HG03025 (cell line): ENCODE measurements around the gene SPATA46.
"Not testable (repeated sequence)": the region's sequence is repeated elsewhere in the genome, so short reads cannot be mapped to it uniquely, and the experiment has no call there.

Experiments
- ATAC-seq: cut with Tn5 transposase; IDR thresholded peaks from one replicate; pipeline ENCODE4 v1.9.1; 2021; ENCODE audit warnings: mild to moderate bottlenecking, moderate library complexity; ENCODE audit not compliant: unreplicated experiment, low FRiP score

The SPATA46 gene, protein sequence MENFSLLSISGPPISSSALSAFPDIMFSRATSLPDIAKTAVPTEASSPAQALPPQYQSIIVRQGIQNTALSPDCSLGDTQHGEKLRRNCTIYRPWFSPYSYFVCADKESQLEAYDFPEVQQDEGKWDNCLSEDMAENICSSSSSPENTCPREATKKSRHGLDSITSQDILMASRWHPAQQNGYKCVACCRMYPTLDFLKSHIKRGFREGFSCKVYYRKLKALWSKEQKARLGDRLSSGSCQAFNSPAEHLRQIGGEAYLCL

DNA sequence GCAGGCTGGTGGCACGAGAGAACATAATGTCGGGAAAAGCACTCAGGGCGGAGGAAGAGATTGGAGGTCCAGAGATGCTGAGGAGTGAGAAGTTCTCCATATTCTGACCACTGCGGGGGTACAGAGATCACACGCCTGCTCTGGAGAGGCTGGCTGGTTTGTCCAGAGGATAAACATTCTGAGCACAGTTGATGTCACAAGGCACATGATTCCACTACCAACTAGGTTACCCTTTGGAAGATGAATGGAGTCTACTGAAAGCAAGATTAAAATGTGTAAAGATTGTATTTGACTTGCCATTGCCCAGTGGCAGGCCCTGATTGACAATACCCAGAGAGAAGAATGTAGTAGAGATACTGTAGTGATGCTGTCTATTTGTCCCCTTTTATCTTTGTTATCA, at the start of gene SPATA46:
SPATA46 (minus strand) TSS at position 164 of the 400 bp plus-strand sequence; CDS start at position 100, 64 bp downstream.
- ATAC-seq = no peak

DNA sequence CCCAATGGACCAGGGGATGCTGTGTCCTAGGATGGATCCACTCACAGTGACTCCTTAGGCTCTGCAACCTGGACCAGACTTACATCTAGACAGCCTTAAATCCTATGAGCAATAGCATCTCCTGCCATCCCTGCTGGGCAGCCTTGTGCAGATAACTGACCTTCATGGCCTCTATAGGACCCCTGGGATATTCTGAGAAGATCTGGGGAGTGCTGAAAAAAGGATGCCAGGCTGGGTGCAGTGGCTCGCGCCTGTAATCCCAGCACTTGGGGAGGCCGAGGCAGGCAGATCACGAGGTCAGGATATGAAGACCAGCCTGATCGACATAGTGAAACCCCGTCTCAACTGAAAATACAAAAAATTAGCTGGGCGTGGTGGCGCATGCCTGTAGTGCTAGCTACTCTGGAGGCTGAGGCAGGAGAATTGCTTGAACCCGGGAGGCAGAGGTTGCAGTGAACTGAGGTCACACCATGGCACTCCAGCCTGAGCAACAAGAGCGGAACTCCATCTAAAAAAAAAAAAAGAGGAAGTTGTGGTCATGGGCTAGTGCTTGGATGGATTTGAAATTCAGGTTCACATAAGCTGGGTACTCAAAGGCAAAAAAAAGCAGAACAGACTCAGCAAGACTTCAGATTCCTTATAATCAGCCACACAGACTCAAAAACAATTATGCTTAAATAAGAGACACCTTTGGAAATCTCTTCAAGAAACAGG, 46.2 kb upstream of the SPATA46 start:
- ATAC-seq = no peak

DNA sequence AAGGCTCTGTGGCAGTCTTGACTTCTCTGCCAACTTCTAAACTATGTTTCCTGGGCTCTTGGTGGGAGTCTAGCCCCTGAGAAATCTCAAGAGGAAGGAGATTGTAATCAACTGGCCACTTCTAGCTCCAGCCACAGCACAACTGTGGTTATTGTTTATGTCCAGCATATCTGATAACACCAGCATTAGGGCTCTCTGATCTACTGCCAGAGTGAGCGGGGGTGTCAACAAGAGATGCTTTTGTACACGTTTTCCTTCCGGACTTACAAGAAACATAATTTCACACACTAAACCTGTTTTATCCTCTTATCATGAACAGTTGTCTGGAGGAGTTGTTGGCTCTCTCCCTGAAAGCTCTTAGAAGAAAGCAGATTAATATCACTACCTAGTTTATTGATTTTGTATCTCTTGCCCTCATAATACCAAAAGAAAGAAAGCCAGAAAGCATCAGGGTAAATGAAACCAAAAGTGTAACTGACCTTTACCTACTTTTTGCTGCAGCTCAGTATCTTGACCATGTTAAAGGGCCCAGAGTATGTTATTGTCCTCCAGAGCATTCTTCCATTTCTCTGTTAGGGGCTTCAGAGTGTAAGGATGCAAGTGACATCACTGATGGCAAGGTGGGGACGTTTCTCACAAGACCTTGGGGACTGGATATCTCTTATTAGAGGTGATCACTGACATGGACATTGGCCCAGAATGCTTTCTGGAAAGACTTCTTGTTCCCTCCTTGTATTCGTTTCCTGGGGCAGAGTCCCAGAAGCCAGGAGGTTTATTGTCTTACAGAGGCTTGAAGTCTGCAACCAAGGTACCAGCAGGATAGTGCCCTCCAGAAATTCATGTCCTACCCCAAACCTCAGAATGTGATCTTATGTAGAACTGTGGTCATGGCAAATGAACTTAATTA, 44.9 kb upstream of the SPATA46 start:
- ATAC-seq = no peak

DNA sequence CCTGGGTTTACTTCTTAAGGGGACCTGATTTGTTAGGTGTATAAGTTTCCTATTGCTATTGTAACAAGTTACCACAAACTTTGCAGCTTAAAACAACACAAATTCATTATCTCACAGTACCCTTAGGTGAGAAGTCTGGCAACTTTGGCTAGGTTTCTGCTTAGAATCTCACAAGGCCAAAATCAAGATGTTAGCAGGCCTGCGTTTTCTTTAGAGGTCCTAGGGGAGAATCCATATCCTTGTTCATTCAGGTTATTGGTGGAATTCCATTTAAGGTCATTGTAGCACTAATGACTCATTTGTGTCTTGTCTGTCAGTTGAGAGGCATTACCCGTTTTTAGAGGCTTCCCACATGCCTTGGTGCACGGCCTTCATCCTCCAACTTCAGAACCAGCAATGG, 43.5 kb upstream of the SPATA46 start:
- no peak for ATAC-seq

DNA sequence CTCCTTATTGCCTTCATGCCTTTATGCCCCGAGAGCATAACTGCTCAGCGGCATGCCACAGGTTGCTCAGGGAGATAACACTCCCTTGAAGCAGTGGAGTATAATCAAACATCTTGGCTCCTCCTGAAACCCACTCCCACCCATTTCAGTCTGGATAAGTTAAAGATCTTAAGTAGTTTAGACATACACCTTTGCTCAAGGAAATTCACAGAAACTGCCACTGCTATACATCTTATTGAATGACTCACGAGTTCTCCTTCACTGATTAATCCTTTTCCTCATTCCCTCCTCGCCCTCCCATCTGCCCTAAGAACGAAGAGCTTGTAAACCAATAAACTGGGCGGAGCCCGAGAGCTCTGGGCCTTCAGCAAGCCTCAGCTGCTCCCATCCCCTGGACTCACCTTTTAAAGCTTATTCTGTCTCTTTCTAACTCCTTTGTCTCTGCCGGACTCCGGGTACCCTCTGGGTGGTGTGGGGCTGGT, 42.8 kb upstream of the SPATA46 start:
- ATAC-seq = not testable (repeated sequence)

DNA sequence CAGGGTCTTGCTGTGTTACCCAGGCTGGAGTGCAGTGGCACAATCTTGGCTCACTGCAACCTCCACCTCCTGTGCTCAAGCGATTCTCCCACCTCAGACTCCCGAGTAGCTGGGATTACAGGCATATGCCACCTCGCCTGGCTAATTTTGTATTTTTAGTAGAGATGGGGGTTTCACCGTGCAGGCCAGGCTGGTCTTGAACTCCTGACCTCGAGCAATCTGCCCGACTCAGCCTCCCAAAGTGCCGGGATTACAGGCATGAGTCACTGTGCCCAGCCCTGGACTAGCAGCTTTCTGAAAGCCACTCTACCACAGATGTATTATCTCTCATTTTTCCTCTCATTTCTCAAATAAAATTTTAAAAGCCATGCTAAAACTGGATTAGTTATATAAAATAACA, 41.9 kb upstream of the SPATA46 start:
- ATAC-seq = not testable (repeated sequence)

DNA sequence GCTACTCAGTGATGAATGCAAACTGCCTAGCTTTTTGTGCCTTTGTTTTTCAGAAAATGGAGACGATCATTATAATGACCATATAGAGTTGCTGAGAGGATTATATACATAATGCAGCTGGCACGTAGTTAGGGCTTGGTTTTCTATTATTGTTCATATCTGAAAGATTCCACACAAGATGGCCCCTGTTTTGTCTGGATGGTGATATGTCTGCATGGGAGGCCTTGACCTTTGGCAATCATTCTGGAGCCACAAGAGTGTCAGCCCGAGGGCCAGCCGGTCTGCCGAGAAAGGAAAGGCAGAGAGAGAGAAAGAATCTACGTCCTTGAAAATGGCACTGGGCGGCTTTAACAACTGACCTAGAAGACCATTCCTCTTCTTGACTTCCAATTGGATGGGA, 41.0 kb upstream of the SPATA46 start:
- ATAC-seq = no peak

DNA sequence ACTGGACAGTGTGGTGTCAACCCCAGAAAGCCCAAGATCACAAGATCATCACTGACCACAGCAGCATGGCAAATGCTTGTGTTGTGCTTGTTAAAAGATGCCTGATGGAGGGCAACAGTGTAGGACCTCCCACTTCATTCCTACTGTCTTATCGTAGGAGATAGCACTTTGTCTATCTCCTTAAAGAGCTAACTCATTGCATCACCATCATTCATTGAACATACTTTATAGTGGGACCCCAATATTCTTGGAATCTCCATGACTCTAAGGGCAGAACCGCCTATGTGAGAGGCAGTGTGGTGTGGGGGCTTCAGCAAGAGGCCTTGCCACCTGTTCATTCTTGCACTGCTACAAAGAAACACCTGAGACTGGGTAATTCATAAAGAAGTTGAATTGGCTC, 40.3 kb upstream of the SPATA46 start:
- ATAC-seq = no peak

DNA sequence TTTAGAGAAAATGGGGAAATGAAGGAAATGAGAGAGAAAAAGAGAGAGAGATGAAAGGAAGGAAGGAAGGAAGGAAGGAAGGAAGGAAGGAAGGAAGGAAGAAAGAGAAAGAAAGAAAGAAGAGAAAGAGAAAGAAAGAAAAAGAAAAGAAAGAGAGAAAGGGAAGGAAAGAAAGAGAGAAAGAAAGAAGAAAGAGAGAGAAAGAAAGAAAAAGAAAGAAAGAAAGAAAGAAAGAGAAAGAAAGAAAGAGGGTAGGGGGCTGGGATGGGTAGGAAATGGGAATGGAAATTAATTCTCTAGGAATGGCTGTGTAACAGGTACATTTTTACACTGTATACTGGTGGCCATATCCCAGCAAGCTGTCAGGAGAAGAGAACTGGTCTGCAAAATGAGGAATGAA, 39.6 kb upstream of the SPATA46 start:
- no peak for ATAC-seq

DNA sequence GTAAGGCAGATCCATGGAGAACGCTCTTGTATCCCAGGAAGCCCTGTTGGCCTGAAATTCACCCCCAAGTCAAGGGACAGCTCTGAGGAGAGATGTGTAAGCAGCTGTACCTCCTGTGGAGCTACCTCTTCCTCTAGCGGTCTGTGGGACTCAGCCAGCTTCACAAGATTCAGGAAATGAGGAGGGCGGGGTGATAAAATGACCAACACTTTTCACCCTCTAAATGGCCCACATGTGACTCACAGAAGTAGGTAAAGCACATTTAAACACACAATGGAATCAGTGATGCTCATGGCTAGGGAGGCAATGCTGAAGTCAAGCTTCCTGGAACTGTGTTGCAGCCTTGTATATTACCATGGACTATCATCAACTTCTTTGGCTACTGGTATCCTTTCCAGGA, 35.3 kb upstream of the SPATA46 start, which contains the start of gene SH2D1B:
SH2D1B (minus strand) TSS at position 135 of the 400 bp plus-strand sequence; CDS start at position 15, 120 bp downstream.
- ATAC-seq = no peak

DNA sequence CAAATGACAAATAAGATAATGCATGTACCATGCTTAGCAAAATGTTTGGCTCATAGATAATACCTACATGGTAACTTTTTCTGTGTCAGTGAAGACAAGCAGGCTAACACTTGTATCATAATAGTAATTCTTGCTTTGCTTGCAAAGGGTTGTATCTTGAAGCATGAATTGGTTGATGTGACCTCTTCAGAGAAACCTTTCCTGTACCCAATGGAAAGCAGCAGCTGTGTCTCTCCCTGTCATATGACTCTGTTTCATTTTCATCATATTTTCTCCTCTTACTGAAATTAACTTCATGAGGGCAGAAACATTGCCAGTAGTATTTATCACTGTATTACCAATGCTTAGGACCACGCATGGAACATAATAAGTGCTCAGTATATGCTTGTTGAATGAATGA, 30.9 kb upstream of the SPATA46 start:
- ATAC-seq = no peak

DNA sequence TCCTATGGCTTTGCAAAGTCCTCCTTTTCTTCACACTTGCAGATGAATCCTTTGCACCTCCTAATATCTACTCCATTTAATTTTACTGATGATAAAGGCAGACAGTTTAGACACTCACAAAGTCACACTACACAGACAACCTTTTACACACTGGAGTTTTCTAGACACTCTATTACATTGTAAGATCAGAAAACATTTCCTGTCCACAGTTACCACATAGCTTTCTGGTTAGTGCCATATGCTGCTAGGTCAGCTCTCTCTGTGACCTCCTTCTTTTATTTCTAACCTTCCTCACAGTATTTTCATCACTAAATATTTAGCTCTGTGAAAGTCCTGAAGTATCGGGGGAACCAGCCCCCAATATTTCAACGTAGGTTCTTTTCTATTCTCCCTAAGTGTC, 30.2 kb upstream of the SPATA46 start:
- no peak for ATAC-seq

DNA sequence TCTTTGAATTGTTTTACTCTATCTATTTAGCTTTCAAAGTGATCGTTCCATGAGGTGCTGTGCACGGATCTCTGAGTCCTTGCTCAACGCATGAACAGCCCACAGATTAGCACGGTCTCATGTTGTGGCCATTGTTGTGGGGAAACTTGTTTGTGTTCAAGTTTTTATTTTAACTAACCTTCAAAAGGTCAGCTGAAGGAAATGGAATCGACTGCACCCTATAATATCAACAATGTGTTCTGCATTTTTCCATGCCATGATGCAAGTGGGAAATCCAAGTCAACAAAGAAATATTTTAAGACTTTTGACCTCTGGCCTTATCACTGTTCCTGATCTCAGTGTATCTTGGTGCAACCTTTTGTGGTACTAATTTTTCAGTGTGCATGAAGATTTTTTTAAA, 29.1 kb upstream of the SPATA46 start:
- ATAC-seq = no peak

DNA sequence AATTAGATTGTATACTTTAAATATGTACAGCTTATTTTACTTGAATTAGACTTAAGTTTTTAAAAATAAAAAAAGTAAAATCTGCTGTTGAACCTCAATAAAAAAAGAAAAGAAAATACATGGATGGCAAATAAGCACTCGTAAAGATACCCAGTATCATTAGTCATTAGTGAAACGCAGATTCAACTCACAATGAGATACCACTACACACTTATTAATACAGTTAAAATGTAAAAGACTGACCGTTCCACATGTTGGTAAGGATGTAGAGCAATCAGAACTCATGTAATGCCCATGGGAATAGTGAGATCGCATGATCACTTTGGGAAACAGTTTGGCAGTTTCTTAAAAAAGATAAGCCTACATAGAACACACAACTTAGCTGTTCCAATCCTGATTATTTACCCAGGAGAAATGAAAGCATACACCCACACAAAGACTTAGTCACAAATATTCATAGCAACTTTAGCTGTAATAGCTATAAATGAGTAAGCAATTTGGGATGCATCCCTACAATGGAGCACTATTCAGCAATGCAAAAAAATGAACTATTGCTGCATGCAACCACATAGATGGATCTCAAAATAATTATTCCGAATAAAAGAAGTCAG, 28.0 kb upstream of the SPATA46 start:
- ATAC-seq = no peak

DNA sequence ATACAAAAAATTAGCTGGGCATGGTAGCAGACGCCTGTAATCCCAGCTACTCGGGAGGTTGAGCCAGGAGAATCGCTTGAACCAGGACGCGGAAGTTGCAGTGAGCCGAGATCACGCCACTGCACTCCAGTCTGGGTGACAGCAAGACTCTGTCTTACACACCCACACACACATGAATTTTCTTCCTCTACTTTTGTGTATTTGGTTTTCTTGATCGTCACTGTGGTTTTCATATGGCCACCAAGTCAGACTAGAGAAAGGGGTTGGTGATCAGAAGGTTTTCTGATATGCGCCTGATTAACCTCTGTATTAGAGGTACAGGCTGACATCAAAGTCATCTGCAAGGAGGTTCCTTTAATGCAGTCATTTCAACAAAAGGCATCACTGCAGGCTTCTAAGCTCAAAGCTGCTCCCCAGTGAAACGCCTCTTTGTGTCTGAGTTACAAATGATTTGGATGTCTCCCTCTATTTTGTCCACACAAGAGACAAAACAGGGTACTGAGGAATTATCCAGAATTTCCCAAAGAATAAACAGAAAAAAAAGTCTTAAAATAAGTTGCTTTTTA, 24.2 kb upstream of the SPATA46 start:
- ATAC-seq = no peak

DNA sequence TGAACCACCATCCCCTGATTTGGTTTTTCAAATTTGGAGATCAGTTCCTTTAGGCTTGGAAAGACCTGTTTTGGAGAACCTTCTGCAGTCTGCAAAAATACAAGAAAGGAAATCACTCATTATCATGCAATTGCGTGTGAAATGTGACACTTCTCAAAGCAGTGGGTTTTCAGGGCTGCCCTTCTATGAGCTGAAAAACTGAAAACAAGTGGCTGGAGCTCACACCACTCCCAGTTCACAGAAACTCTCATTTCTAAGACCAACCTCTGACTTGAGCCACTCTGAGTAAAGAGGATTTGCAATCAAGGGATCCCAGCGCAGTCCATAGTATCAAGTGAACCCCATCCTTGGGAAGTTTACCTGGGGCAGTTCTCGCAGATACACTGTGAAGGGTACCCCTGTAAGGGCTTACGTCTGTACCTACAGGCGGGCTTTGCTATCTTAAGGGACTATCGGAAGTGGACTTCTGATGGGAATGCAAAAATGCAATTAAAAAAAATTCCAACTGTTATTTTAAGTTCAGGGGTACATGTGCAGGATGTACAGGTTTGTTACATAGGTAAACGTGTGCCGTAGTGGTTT, 22.4 kb upstream of the SPATA46 start:
- ATAC-seq = no peak

DNA sequence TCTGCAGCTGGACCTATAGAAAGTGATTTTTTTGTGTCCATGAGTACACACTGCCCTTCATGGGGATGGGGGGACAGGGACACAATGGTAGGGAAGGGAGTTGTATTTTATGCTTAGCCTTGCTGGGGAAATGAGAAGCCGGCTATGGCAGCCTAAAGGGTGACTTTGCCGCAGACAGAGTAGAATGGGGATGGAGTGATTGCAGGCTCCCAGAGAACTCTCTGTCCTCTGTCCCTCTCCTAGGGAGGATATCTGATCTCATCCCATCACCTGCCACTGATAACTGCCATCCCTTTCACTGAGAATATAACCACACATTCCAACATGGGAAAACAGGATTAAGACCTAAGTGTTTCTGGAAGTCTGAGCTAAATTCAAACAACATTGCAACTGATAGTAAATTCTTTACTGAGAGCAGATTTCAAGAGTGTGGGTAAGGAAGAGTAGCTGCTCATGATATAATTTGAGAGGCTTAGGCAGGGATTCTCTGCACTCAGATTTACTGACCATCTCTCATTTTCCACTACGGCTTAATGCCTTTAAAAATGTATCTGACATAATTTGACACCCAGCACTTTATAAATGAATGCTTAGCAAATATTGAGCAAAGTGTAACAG, 21.4 kb upstream of the SPATA46 start:
- no peak for ATAC-seq

DNA sequence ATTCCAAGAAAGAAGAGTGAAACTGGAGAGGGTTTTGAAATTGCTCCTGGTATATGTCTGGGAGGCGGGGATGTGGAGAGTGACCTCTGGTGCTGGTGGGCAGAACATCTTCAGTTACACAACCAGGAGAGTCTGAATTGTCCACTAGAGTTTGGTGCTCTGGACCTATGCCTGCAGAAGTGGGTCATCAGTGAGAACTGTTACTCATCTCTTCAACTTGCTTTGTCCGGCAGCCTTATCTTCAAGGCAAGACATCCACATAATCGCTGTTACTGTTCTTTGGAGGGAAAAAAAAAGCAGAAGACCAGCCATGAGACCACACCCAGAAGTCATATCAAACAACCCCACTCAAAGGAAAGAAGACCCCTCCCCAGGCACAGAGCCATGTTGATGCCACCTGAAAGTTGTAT, 20.4 kb upstream of the SPATA46 start:
- no peak for ATAC-seq

DNA sequence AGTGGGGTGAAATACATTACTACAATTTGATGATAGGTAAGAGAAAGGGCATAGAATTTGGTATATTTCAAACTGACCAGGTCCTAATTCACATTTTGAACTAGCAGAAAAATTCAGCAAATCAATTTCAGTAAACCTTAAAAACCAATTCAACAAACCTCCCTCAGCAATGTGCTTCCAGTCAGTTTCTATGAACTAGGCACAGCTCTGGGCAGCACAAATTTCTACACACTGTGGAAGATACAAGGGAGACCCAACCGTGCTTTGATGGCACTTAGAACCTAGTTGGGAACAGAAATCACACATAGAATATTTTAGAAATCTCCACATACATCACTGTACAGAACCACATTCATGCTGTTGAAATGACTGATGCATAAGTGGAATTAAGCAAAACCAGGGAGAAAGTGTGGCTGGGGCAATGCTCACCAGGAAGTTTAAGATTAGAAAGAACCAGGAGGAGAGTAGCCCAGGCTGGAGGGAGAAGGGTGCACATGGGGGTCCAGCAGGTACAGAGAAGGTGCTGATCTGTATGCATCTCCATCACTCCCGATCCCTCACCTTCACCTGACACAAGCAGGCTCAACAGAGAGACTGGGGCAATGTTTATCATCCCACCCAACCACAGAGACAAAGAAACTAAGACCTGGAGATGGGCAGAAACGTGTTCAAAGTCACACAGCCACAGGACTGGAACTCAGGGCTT, 19.7 kb upstream of the SPATA46 start:
- no peak for ATAC-seq
